WTC11 (cell line): ENCODE measurements around the gene CDC20. TPM values are rescaled to one million over a fixed set of nuclear protein-coding genes. Genes with fewer than 3 reads are reported as not detected.

Source experiments
- ATAC-seq: fragments of 200-7000 bp; cut with Tn5 transposase; 2 replicates; pipeline ENCODE4 v1.10.0; 2021; ENCODE audit warnings: mild to moderate bottlenecking, moderate library complexity
- CTCF ChIA-PET: fragments of 300-600 bp; sonication (Branson Sonifier 250); formaldehyde crosslinking; loops from one replicate; lab custom pipeline; 2021; ENCODE audit warnings: antibody characterized with exemption; lab: Charles Lee
- POLR2A ChIA-PET: fragments of 350-600 bp; sonication (Branson Sonifier 250); formaldehyde crosslinking; loops from one replicate; lab custom pipeline; 2021; ENCODE audit warnings: antibody characterized with exemption; lab: Charles Lee
- DNase-seq: peaks from one replicate; pipeline ENCODE4 v3.0.0; 2021; ENCODE audit warnings: low spot score
- H3K27ac Mint-ChIP-seq: 2 replicates; pipeline ENCODE4 v1.8.0; 2021; ENCODE audit warnings: mixed read lengths
- H3K27me3 Mint-ChIP-seq: 2 replicates; pipeline ENCODE4 v1.8.0; 2021; ENCODE audit warnings: low read depth, mild to moderate bottlenecking, moderate library complexity, mixed read lengths
- H3K36me3 Mint-ChIP-seq: 2 replicates; pipeline ENCODE4 v1.8.0; 2021; ENCODE audit warnings: mixed read lengths
- H3K4me1 Mint-ChIP-seq: 2 replicates; pipeline ENCODE4 v1.8.0; 2022; ENCODE audit warnings: mixed read lengths
- H3K4me3 Mint-ChIP-seq: 2 replicates; pipeline ENCODE4 v1.8.0; 2021; ENCODE audit warnings: mild to moderate bottlenecking, moderate library complexity, mixed read lengths
- H3K9me3 Mint-ChIP-seq: 2 replicates; pipeline ENCODE4 v1.8.0; 2021; ENCODE audit warnings: mixed read lengths
- AR ChIP-seq: fragments of 250-450 bp; sonication (Bioruptor Pico); IDR thresholded peaks from 2 replicates; pipeline ENCODE4 v1.9.0; 2021; ENCODE audit warnings: mild to moderate bottlenecking
- ARID4B ChIP-seq: sonication (generic); formaldehyde crosslinking; IDR thresholded peaks from 2 replicates; pipeline ENCODE4 v1.8.0; 2023; ENCODE audit warnings: missing genetic modification reagents, mild to moderate bottlenecking, borderline replicate concordance
- CREB1 ChIP-seq: sonication (generic); formaldehyde crosslinking; IDR thresholded peaks from 2 replicates; pipeline ENCODE4 v1.8.0; 2023; ENCODE audit warnings: mild to moderate bottlenecking, missing genetic modification reagents
- ETV6 ChIP-seq: sonication (generic); formaldehyde crosslinking; IDR thresholded peaks from 2 replicates; pipeline ENCODE4 v1.8.1; 2022; ENCODE audit warnings: mild to moderate bottlenecking, missing genetic modification reagents
- IRF2 ChIP-seq: sonication (generic); formaldehyde crosslinking; IDR thresholded peaks from 2 replicates; pipeline ENCODE4 v1.8.0; 2022; ENCODE audit warnings: low read depth, missing genetic modification reagents, borderline replicate concordance
- NFE2L1 ChIP-seq: sonication (generic); formaldehyde crosslinking; IDR thresholded peaks from 2 replicates; pipeline ENCODE4 v1.8.1; 2023; ENCODE audit warnings: missing genetic modification reagents
- NR3C1 ChIP-seq: sonication (generic); formaldehyde crosslinking; conservative IDR thresholded peaks from 2 replicates; pipeline ENCODE4 v1.8.1; 2023; ENCODE audit warnings: low read depth, mild to moderate bottlenecking, missing genetic modification reagents
- OVOL2 ChIP-seq: fragments of 250-450 bp; sonication (Bioruptor Pico); IDR thresholded peaks from 2 replicates; pipeline ENCODE4 v1.9.0; 2021; ENCODE audit warnings: mild to moderate bottlenecking, borderline replicate concordance
- PREB ChIP-seq: sonication (generic); formaldehyde crosslinking; IDR thresholded peaks from 2 replicates; pipeline ENCODE4 v1.8.1; 2022; ENCODE audit warnings: mild to moderate bottlenecking, missing genetic modification reagents, moderate library complexity, borderline replicate concordance
- SP1 ChIP-seq: sonication (generic); formaldehyde crosslinking; conservative IDR thresholded peaks from 2 replicates; pipeline ENCODE4 v1.8.1; 2022; ENCODE audit warnings: missing genetic modification reagents
- TP53 ChIP-seq: sonication (generic); formaldehyde crosslinking; IDR thresholded peaks from 2 replicates; pipeline ENCODE4 v1.8.1; 2023; ENCODE audit warnings: mild to moderate bottlenecking, missing genetic modification reagents
- USF2 ChIP-seq: sonication (generic); formaldehyde crosslinking; IDR thresholded peaks from 2 replicates; pipeline ENCODE4 v1.8.1; 2023; ENCODE audit warnings: mild to moderate bottlenecking, missing genetic modification reagents, moderate library complexity
- ZNF281 ChIP-seq: sonication (generic); formaldehyde crosslinking; IDR thresholded peaks from 2 replicates; pipeline ENCODE4 v1.8.0; 2023; ENCODE audit warnings: mild to moderate bottlenecking, missing genetic modification reagents
- ZNF671 ChIP-seq: fragments of 250-450 bp; sonication (Bioruptor Pico); IDR thresholded peaks from 2 replicates; pipeline ENCODE4 v1.8.0; 2021; ENCODE audit warnings: mild to moderate bottlenecking
- total RNA-seq: library from RNA; stranded (reverse); gene quantifications from 3 replicates; pipeline ENCODE4 v1.2.3, GENCODE V29; 2021
- TF ChIP-seq, protein P1 (sequence below): sonication (generic); formaldehyde crosslinking; IDR thresholded peaks from 2 replicates; pipeline ENCODE4 v1.8.1; 2022; ENCODE audit warnings: low read depth, mild to moderate bottlenecking, moderate library complexity, missing genetic modification reagents, borderline replicate concordance
- TF ChIP-seq, protein P2 (sequence below): sonication (generic); formaldehyde crosslinking; conservative IDR thresholded peaks from 2 replicates; pipeline ENCODE4 v1.8.1; 2023; ENCODE audit warnings: mild to moderate bottlenecking, low read depth, missing genetic modification reagents, moderate library complexity

CDC20 gene
- total RNA-seq, 1 experiment from 2014 or later = 280 TPM

GRCh38 chr1:43389326-43390313 is 30.8 kb downstream of the CDC20 start, which contains the start of the genes MED8 and SZT2 (continued):
- no peak for TF ChIP-seq PREB (CRISPR knock-in tag)
- TF ChIP-seq USF2 = no peak
- TF ChIP-seq ETV6 (CRISPR knock-in tag) = peak; percentile 34
- TF ChIP-seq ZNF281 (CRISPR knock-in tag) = no peak
- no peak for TF ChIP-seq ZNF671 (CRISPR knock-in tag)
- no peak for TF ChIP-seq CREB1
- TF ChIP-seq, protein P1, sequence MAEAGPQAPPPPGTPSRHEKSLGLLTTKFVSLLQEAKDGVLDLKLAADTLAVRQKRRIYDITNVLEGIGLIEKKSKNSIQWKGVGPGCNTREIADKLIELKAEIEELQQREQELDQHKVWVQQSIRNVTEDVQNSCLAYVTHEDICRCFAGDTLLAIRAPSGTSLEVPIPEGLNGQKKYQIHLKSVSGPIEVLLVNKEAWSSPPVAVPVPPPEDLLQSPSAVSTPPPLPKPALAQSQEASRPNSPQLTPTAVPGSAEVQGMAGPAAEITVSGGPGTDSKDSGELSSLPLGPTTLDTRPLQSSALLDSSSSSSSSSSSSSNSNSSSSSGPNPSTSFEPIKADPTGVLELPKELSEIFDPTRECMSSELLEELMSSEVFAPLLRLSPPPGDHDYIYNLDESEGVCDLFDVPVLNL (CRISPR knock-in tag) = no peak
- no peak for TF ChIP-seq AR (CRISPR knock-in tag)

DNA sequence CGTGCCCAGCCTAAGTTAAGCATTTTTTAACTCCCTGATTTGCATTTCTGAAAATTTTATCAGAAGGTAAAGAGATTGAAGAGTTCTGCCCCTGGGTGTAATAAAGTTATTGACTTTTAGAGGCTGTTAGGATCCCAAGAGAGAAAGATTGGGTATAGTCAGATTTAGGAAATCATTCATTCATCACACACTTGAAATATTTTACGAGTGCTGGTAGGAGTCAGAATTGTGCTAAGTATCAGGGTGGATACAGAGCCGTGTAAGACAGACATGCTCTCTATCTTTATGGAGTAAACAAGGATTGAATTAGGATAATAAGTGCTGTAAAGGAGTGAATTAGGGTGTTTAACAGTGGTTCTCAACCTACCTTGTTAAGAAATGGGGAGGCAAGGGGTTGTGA is 33.9 kb downstream of the CDC20 start:
- ChIA-PET POLR2A (no interaction called here), CTCF (no interaction called here)
- no peaks in the 10 kb centered on the region for H3K9me3 Mint-ChIP-seq
- H3K27me3 Mint-ChIP-seq = no peaks in the 10 kb centered on the region; the same call in 1 of the 2 replicates
- H3K27ac Mint-ChIP-seq = peak overlapping the region; percentile 41; the same call in 1 of the 2 replicates
- DNase-seq (no peak), ATAC-seq (no peak)
- peaks cover 19% of the 10 kb centered on the region for H3K4me1 Mint-ChIP-seq
- no peak overlapping the region for H3K4me3 Mint-ChIP-seq
- no peaks in the 10 kb centered on the region for H3K36me3 Mint-ChIP-seq
- no peak for TF ChIP-seq NFE2L1 (CRISPR knock-in tag)
- TF ChIP-seq IRF2 (CRISPR knock-in tag) = no peak
- TF ChIP-seq, protein P2, sequence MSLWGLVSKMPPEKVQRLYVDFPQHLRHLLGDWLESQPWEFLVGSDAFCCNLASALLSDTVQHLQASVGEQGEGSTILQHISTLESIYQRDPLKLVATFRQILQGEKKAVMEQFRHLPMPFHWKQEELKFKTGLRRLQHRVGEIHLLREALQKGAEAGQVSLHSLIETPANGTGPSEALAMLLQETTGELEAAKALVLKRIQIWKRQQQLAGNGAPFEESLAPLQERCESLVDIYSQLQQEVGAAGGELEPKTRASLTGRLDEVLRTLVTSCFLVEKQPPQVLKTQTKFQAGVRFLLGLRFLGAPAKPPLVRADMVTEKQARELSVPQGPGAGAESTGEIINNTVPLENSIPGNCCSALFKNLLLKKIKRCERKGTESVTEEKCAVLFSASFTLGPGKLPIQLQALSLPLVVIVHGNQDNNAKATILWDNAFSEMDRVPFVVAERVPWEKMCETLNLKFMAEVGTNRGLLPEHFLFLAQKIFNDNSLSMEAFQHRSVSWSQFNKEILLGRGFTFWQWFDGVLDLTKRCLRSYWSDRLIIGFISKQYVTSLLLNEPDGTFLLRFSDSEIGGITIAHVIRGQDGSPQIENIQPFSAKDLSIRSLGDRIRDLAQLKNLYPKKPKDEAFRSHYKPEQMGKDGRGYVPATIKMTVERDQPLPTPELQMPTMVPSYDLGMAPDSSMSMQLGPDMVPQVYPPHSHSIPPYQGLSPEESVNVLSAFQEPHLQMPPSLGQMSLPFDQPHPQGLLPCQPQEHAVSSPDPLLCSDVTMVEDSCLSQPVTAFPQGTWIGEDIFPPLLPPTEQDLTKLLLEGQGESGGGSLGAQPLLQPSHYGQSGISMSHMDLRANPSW (CRISPR knock-in tag) = no peak
- TF ChIP-seq ARID4B (CRISPR knock-in tag) = no peak
- no peak for TF ChIP-seq TP53 (CRISPR knock-in tag)
- TF ChIP-seq NR3C1 (CRISPR knock-in tag) = no peak
- TF ChIP-seq SP1 (CRISPR knock-in tag) = no peak
- TF ChIP-seq OVOL2 (CRISPR knock-in tag) = no peak
- TF ChIP-seq USF2 = no peak
